NCI-H748 treated with DMSO at 0.1 percent for 48 hours (cell line): ENCODE results near the gene PSMG3.
A peak's percentile ranks its signal among the peaks of the same experiment; 100 is the strongest.

ENCODE experiments used
- DNase-seq: peaks from one replicate; lab custom pipeline; 2025; lab: John Stamatoyannopoulos, UW

Gene PSMG3

GRCh38 chr7:1558181-1558811, 11.5 kb downstream of the PSMG3 start:
- no peak for DNase-seq

GRCh38 chr7:1557771-1558170, 12.1 kb downstream of the PSMG3 start:
- DNase-seq, result no peak

DNA sequence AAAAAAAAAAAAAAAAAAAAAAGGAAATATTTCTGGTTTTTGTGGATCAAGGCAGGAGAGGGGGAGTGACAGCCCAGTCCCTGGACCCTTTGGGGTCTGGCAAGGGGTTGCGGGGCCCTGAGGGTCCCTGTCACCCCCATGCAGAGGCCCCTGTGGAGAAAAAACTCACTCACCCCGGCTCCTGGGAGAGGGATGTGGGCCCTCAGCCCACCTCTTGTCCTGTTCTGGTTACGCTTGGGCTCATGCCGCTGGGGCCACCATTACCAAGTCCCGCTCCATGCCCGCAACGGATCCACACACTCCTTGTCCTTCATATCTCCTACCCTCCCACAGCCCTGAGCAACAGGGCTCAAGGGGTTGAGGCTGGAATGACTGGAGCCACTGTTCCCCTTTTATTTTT, 12.8 kb downstream of the PSMG3 start:
- no peak for DNase-seq

GRCh38 chr7:1555813-1556543, 13.9 kb downstream of the PSMG3 start, which contains the start of gene TMEM184A:
Gene TMEM184A, minus strand, starts transcription at chr7:1556205. Its CDS starts 721 bp downstream, at chr7:1555484.
- DNase-seq, result peak; percentile 44

DNA sequence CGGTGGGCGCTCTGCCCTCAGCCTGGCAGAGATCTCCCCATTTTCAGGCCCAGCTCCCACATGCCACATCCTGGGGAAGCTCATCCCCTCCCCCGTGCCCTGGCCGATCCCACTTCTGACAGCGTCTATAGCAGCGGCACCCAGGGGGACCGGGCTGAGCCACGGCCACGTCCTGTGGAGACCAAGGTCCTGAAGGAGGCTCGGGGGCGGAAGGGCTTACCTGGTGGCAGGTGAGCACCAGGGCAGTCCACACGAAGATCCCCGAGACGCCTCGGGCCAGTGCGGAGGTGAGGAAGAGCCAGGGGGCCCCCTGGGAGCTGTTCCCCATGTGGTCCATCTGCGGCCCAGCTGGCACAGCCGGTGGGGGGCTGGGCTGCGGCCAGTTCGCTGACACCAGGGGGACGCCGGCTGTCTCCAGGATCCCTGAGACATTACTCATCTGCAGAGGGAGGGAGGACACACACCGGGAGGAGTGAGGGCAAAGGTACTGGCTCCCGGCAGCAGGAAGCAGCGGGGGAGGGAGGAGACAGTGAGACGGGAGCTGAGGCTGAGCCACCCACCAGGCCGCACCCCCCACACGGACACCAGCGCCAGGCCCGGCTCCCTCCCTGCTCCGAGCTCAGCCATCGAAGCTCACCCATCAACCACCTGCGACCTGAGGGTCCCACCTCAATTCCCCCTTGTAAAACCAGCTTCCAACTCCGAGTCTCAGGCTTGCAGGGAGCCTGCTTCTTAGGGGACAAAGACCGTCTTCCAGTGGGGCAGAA, 14.6 kb downstream of the PSMG3 start:
- DNase-seq, result no peak

- no peak for DNase-seq
Measured at GRCh38 chr7:1554333-1555045, 15.3 kb downstream of the PSMG3 start.

GRCh38 chr7:1553512-1554210, 16.2 kb downstream of the PSMG3 start:
- DNase-seq, result no peak

DNA sequence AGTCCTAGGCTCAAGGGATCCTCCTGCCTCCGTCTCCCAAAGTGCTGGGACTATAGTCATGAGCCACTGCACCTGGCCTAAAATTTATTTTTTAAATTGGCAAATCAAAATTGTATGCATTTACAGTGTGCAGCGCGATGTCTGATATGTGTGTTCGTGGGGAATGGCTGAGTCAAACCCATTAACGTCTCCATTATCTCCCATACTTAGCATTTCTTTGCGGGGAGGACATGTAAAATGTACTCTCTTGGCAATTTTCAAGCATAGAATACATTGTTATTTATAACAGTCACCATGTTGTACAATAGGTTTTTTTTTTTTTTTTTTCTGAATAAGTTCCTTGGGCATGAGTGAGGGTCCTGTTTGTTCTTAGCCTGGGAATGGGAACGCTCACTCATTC, 17.6 kb downstream of the PSMG3 start:
- no peak for DNase-seq

DNA sequence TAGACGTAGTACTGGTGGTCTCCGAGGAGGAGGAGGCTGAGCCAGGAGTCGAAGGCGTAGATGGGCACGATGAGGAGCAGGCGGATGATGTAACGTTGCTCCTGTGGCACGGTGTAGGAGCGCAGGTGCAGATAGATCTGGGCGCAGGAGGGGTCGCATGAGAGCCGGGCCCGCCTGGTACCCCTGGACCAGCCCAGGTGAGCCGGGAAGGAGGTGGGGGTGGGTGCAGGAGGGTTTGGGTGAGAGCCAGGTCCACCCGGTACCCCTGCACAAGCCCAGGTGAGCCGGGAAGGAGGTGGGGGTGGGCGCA, 19.0 kb downstream of the PSMG3 start:
- DNase-seq, result no peak

DNA sequence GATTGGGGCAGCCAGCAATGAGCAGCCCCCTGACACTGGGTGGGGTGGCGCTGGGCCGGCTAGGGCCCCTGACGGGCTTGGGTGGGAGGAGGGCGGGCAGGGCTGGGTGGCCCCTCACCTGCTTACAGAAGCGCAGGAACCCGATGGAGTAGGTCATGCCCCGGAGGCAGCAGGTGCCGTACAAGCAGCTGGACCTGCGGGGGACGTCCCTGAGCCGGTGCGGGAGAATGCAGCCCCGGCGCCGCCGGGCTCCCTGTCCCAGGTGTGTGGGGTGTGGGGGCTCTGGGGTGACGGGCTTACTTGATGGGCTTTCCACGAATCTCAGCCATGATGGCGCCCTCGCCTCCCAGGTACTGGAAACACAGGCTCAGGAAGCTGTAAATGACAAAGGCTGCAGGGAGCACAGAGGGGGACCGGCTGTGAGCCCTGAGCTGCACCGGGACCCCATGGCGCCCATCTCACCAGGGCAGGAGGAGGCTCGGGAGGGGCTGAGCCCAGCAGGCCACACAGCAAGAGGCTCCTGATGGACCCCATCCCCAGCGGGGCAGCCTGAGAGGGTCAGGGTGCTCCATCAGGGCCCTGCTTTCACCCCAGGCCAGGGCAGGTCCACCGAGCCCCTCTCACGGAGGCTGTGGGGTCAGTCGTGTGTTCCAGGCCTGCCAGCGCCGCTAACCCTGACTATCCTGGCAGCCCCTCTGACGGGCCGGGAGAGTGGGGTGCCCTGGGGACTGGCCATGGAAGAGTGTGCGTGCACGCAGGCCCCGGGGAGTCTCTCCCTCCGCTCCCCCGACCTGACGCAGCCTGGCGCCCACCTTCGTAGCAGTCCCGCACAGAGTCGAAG, 19.6 kb downstream of the PSMG3 start:
- DNase-seq, result no peak

DNA sequence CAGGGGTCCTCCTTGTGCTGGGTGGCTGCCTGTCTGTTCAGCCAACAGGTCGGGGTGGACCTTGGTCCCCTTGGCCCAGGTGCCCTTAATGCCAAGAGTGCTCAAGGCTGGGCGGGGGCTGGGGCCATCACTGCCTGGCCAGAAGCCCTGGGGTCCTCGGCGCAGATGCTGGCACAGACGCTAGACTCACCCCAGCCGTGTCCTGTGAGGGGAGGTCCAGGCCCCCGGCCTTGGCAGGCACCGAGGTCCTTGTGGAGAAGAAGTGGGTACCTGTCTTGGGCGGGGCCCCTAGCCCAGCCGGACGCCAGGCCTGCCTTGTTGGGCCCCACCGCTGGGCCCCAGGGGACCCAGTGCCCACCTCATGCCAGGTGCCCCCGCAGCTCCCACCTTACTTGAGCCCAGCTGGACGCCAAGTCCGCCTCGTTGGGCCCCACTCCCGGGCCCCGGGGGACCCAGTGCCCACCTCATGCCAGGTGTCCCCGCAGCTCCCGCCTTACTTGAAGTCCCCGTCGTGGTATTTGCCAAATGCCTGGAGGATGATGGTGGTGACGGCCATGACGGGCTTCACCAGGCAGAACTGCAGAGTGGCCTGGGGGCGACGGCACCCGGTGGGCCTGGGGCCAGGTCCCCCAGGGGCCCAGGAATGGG, 20.4 kb downstream of the PSMG3 start:
- no peak for DNase-seq

DNA sequence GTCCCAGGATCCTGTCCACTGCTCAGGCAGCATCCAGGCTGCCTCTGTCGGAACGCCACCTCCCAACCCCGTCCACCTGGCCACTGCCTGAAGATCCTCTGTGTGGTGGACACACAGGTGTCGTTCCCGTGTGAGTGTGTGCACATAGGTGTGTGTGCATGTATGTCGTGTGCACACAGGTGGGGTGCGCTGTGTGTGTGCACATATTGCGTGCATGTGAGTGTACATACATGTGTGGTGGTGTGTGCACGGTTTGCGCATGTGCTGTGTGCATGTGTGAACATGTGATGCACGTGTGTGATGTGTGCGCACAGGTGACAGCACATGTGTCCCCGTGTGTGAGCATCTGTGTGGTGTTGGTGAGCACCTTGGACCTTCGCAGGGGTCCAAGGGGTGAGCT, 20.9 kb downstream of the PSMG3 start:
- no peak for DNase-seq

DNA sequence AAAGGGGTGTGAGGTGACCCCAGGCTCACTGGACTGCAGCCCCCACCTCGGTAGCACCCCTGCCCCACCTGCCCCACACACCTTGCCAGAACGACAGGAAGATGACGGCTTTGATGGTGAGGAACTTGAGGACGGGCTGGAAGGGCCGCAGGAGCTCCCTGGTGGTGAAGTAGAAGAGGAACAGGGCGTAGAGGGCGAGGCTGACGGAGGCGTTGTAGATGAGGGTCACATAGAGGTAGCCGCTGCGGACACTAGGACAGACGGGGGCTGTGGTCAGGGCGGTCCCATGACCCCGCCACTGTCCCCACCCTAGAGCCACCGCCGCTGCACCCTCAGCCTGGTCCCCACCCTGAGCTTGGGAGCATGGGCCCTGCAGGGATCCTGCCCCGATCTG, 21.4 kb downstream of the PSMG3 start:
- DNase-seq, result no peak

GRCh38 chr7:1547777-1548437, 21.9 kb downstream of the PSMG3 start:
- DNase-seq, result no peak

DNA sequence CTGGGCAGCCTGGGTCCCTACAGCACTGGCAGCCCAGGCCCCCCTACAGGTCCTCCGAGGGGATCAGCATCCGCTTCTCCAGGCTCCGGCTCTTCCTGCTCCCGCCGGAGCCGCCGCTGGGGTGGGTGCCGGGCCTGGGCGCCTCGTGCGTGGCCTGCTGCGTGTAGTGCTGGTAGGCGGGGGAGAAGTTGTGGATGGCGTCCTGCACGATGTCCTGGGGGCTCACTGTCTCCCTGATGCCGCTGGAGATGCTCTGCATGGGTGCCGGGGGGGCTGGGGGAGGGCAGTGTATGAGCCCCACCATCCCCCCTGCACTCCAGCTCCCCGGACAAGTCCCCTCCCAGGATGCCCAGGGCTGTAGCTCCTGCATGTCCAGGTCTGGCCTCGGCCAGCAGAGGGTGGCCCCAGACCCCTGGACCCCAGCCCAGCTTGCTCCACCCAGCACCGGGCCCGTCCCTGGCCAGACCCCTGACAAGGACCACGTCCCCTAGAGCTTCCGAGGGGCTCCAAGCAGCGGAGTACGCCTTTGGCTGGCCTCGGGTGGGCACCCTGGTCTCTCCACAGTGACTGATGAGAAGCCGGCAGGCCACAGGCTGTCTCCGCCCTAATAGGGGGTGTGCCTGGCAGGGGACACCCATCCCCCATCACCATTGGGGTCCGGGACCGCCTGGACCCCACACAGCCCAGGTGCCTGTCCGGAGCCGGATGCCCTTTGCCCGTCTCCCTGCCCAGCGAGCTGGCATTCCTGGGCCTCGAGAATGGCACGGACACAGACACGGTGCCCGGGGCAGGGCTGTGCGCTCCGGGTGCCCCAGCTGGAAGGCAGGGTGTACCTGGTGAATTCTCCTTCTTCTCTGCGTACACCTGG, 22.7 kb downstream of the PSMG3 start:
- no peak for DNase-seq

GRCh38 chr7:1546274-1546908, 23.4 kb downstream of the PSMG3 start:
- no peak for DNase-seq

DNA sequence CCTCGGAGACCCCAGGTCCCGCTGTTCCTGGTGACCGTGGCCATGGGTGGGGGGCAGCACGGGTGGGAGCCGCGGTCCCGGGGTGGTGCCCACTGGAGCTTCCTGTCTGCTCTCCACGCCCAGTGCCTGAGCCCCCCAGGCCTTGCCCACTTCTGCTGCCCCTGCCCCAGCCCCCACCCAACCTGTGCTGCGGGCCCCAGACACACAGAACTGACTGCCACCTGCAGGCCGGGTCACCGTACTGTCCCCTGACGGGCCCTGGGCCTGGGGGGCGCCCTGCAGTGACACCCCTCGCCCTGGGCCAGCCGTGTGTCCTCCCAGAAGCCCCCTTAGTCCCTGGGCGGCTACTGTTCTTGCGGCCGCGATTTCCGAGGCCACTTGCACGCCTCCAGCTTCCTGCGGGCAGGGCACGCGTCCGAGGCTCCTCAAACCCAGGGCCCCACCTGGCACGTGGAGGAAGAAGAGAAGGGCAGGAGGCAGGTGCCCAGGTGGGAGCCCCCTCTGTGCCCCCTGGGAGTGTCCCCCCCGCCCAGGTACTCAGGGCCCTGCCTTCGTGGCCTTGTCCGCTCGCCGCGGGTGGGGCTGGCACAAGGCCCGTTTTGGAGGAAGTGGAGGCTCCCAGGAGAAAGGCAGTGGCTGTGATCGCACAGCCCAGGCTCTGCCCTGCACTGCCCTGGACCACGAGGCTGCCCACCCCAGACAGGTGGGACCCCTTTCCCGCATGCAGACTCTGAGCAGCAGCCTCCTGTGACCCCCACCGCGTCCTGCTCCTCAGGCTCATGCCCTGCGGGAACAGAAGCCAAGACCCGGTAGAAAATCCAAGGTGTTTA, 24.2 kb downstream of the PSMG3 start:
- DNase-seq, result no peak
